Neural cell (in vitro differentiated cells): Measurements from ENCODE around the gene VSIG2. TPM values are rescaled to one million over a fixed set of nuclear protein-coding genes. Genes with fewer than 3 reads are reported as not detected.

Source experiments
- H2AFZ ChIP-seq: fragments of 200-600, 300-800 bp; sonication (generic), shearing (Covaris generic); 2 replicates; pipeline ENCODE4 v1.6.0; 2014; ENCODE audit warnings: low read depth, mild to moderate bottlenecking, antibody characterized with exemption, low read length, moderate library complexity
- H3F3A ChIP-seq: fragments of 200-600 bp; shearing (Covaris generic); 2 replicates; pipeline ENCODE4 v1.6.1; 2016; ENCODE audit warnings: mild to moderate bottlenecking, moderate library complexity, mixed read lengths, antibody characterized with exemption, low read length; ENCODE audit not compliant: insufficient read depth, poor library complexity, severe bottlenecking
- H3K27ac ChIP-seq: fragments of 200-600, 300-800 bp; sonication (generic), shearing (Covaris generic); 2 replicates; pipeline ENCODE4 v1.5.1; 2014; ENCODE audit warnings: mild to moderate bottlenecking, low read length, moderate library complexity
- H3K27me3 ChIP-seq: fragments of 300-800, 200-600 bp; sonication (generic), shearing (Covaris generic); 2 replicates; pipeline ENCODE4 v1.6.0; 2014; ENCODE audit warnings: mild to moderate bottlenecking, low read depth, low read length, moderate library complexity; ENCODE audit not compliant: insufficient read depth
- H3K36me3 ChIP-seq: fragments of 300-800, 200-600 bp; sonication (generic), shearing (Covaris generic); 2 replicates; pipeline ENCODE4 v1.5.1; 2014; ENCODE audit warnings: mild to moderate bottlenecking, antibody characterized with exemption, low read length, moderate library complexity; ENCODE audit not compliant: insufficient read depth
- H3K4me2 ChIP-seq: fragments of 300-800, 200-600 bp; sonication (generic), shearing (Covaris generic); 2 replicates; pipeline ENCODE4 v1.6.0; 2014; ENCODE audit warnings: mild to moderate bottlenecking, low read length
- H3K4me3 ChIP-seq: fragments of 300-800, 200-600 bp; sonication (generic), shearing (Covaris generic); 2 replicates; pipeline ENCODE4 v1.5.1; 2014; ENCODE audit warnings: mild to moderate bottlenecking, low read length, moderate library complexity
- H3K79me2 ChIP-seq: fragments of 200-600 bp; shearing (Covaris generic); replicated peaks from 2 replicates; pipeline ENCODE4 v1.6.0; 2014; ENCODE audit warnings: mild to moderate bottlenecking, low read length, moderate library complexity; ENCODE audit not compliant: insufficient read depth
- H3K9ac ChIP-seq: fragments of 300-800, 200-600 bp; sonication (generic), shearing (Covaris generic); 2 replicates; pipeline ENCODE4 v1.6.1; 2016; ENCODE audit warnings: mild to moderate bottlenecking, low read length, mixed read lengths
- H3K9me2 ChIP-seq: fragments of 200-600 bp; shearing (Covaris generic); 2 replicates; pipeline ENCODE4 v1.6.1; 2016; ENCODE audit warnings: mild to moderate bottlenecking, low read length, mixed read lengths; ENCODE audit not compliant: insufficient read depth
- H3K9me3 ChIP-seq: fragments of 200-600, 300-800 bp; sonication (generic), shearing (Covaris generic); 2 replicates; pipeline ENCODE4 v1.6.1; 2016; ENCODE audit warnings: mild to moderate bottlenecking, mixed run types, low read length, moderate library complexity, mixed read lengths
- H4K20me1 ChIP-seq: fragments of 200-600 bp; shearing (Covaris generic); 2 replicates; pipeline ENCODE4 v1.6.1; 2016; ENCODE audit warnings: mild to moderate bottlenecking, mixed run types; ENCODE audit not compliant: insufficient read depth
- CTCF ChIP-seq: fragments of 450-650 bp; IDR thresholded peaks from 2 replicates; pipeline ENCODE4 v1.5.1; 2014; ENCODE audit warnings: antibody characterized with exemption, mild to moderate bottlenecking, moderate library complexity; ENCODE audit not compliant: poor library complexity, severe bottlenecking
- EP300 ChIP-seq: fragments of 450-650 bp; conservative IDR thresholded peaks from 2 replicates; pipeline ENCODE4 v1.6.1; 2014; ENCODE audit warnings: antibody characterized with exemption, mild to moderate bottlenecking, moderate library complexity; ENCODE audit not compliant: poor library complexity, severe bottlenecking
- EZH2 ChIP-seq: fragments of 200-600, 300-800 bp; shearing (Covaris generic), sonication (generic); IDR thresholded peaks from 2 replicates; pipeline ENCODE4 v1.6.1; 2014; ENCODE audit warnings: antibody characterized with exemption, low read length, borderline replicate concordance, mild to moderate bottlenecking; ENCODE audit not compliant: insufficient read depth, poor library complexity, severe bottlenecking
- MXI1 ChIP-seq: fragments of 450-650 bp; conservative IDR thresholded peaks from 2 replicates; pipeline ENCODE4 v1.6.1; 2014; ENCODE audit warnings: antibody characterized with exemption, mild to moderate bottlenecking; ENCODE audit not compliant: poor library complexity, severe bottlenecking
- POLR2AphosphoS5 ChIP-seq: IDR thresholded peaks from 2 replicates; pipeline ENCODE4 v1.6.1; 2012
- RAD21 ChIP-seq: fragments of 450-650 bp; conservative IDR thresholded peaks from 2 replicates; pipeline ENCODE4 v1.6.1; 2014; ENCODE audit warnings: antibody characterized with exemption, mild to moderate bottlenecking, moderate library complexity
- REST ChIP-seq: IDR thresholded peaks from 2 replicates; pipeline ENCODE4 v1.6.1; 2012; ENCODE audit warnings: borderline replicate concordance
- SMC3 ChIP-seq: fragments of 450-650 bp; conservative IDR thresholded peaks from 2 replicates; pipeline ENCODE4 v1.6.1; 2014; ENCODE audit warnings: antibody characterized with exemption, mild to moderate bottlenecking, moderate library complexity; ENCODE audit not compliant: poor library complexity
- TAF1 ChIP-seq: IDR thresholded peaks from 2 replicates; pipeline ENCODE4 v1.6.1; 2012; ENCODE audit warnings: low read depth
- polyA plus RNA-seq: library from polyadenylated mRNA; depleted of rRNA; stranded (reverse); fragments of >200 nt; gene quantifications from 2 replicates; pipeline ENCODE4 v1.2.3, GENCODE V29; 2014

Gene VSIG2
- polyA plus RNA-seq, 1 donor from 2014 or later = not detected

GRCh38 chr11:124728134-124728533 is 23.9 kb downstream of the VSIG2 start:
- no peaks in the 10 kb centered on the region for H3K36me3 ChIP-seq
- no peak overlapping the region for H3K9ac ChIP-seq
- no peaks in the 10 kb centered on the region for H4K20me1 ChIP-seq
- no peak overlapping the region for H3K27ac ChIP-seq
- no peak for TF ChIP-seq MXI1
- no peak for TF ChIP-seq CTCF
- TF ChIP-seq RAD21 = no peak
- TF ChIP-seq REST = no peak
- TF ChIP-seq EP300 = no peak
- no peak for TF ChIP-seq SMC3
- H2AFZ ChIP-seq = no peak overlapping the region
- no peak overlapping the region for H3K4me3 ChIP-seq
- no peaks in the 10 kb centered on the region for H3K79me2 ChIP-seq
- no peaks in the 10 kb centered on the region for H3K27me3 ChIP-seq
- H3K9me3 ChIP-seq = no peaks in the 10 kb centered on the region
- no peaks in the 10 kb centered on the region for H3K9me2 ChIP-seq
- H3K4me2 ChIP-seq = no peak overlapping the region
- no peaks in the 10 kb centered on the region for H3F3A ChIP-seq

GRCh38 chr11:124727474-124727873 is 24.6 kb downstream of the VSIG2 start:
- no peak overlapping the region for H3K27ac ChIP-seq
- H3F3A ChIP-seq = no peaks in the 10 kb centered on the region
- no peaks in the 10 kb centered on the region for H3K9me2 ChIP-seq
- no peaks in the 10 kb centered on the region for H4K20me1 ChIP-seq
- H3K27me3 ChIP-seq = no peaks in the 10 kb centered on the region
- no peak overlapping the region for H3K4me3 ChIP-seq
- no peaks in the 10 kb centered on the region for H3K9me3 ChIP-seq
- H3K9ac ChIP-seq = no peak overlapping the region
- TF ChIP-seq SMC3 = no peak
- TF ChIP-seq POLR2AphosphoS5 = no peak
- no peak for TF ChIP-seq CTCF
- TF ChIP-seq RAD21 = no peak
- no peak for TF ChIP-seq MXI1
- TF ChIP-seq REST = no peak
- TF ChIP-seq EP300 = no peak
- TF ChIP-seq TAF1 = no peak
- TF ChIP-seq EZH2 = no peak
- H3K79me2 ChIP-seq = no peaks in the 10 kb centered on the region
- H3K36me3 ChIP-seq = no peaks in the 10 kb centered on the region
- no peak overlapping the region for H3K4me2 ChIP-seq
- H2AFZ ChIP-seq = no peak overlapping the region
